HT-29 (cell line): Measurements from ENCODE around the gene FSTL4. TPM values are rescaled to one million over a fixed set of nuclear protein-coding genes. Genes with fewer than 3 reads are reported as not detected.

ENCODE experiments used
- DNase-seq: peaks from one replicate; pipeline ENCODE4 v3.0.0-alpha.2; 2015; ENCODE audit warnings: low spot score
- total RNA-seq: library from RNA; depleted of rRNA; stranded (reverse); fragments of >200 nt; shearing (Covaris generic); gene quantifications from 2 replicates; pipeline ENCODE4 v1.2.3, GENCODE V29; 2014

The FSTL4 gene
- total RNA-seq, 1 experiment from 2014 or later = 0.33 TPM

- DNase-seq = no peak
Measured at GRCh38 chr5:133269691-133270090, 342.6 kb downstream of the FSTL4 start.

GRCh38 chr5:133267601-133268000 is 344.7 kb downstream of the FSTL4 start:
- no peak for DNase-seq

GRCh38 chr5:133266966-133267365 is 345.4 kb downstream of the FSTL4 start:
- no peak for DNase-seq

- no peak for DNase-seq
Measured at GRCh38 chr5:133266527-133266878, 345.8 kb downstream of the FSTL4 start.

- DNase-seq = no peak
Measured at GRCh38 chr5:133265720-133266526, 346.4 kb downstream of the FSTL4 start.

GRCh38 chr5:133265257-133265656 is 347.1 kb downstream of the FSTL4 start:
- no peak for DNase-seq

- DNase-seq = no peak
Measured at GRCh38 chr5:133262690-133263089, 349.7 kb downstream of the FSTL4 start.

- no peak for DNase-seq
Measured at GRCh38 chr5:133261993-133262392, 350.3 kb downstream of the FSTL4 start.

- no peak for DNase-seq
Measured at GRCh38 chr5:133260715-133261114, 351.6 kb downstream of the FSTL4 start.

GRCh38 chr5:133259199-133259997 is 352.9 kb downstream of the FSTL4 start:
- DNase-seq = no peak

GRCh38 chr5:133257977-133258376 is 354.4 kb downstream of the FSTL4 start:
- no peak for DNase-seq

- DNase-seq = peak; percentile 52
Measured at GRCh38 chr5:133256276-133256675, 356.1 kb downstream of the FSTL4 start.

GRCh38 chr5:133254803-133255202 is 357.5 kb downstream of the FSTL4 start:
- no peak for DNase-seq

GRCh38 chr5:133253671-133254070 is 358.7 kb downstream of the FSTL4 start:
- DNase-seq = no peak

- DNase-seq = no peak
Measured at GRCh38 chr5:133253070-133253469, 359.3 kb downstream of the FSTL4 start.

GRCh38 chr5:133252133-133252480 is 360.2 kb downstream of the FSTL4 start:
- DNase-seq = no peak

- peak; percentile 67 for DNase-seq
Measured at GRCh38 chr5:133251296-133252132, 360.8 kb downstream of the FSTL4 start.

GRCh38 chr5:133250527-133250926 is 361.8 kb downstream of the FSTL4 start:
- DNase-seq = no peak

GRCh38 chr5:133249593-133249992 is 362.7 kb downstream of the FSTL4 start:
- DNase-seq = peak; percentile 40

- peak; percentile 61 for DNase-seq
Measured at GRCh38 chr5:133247881-133248624, 364.3 kb downstream of the FSTL4 start.

- no peak for DNase-seq
Measured at GRCh38 chr5:133247151-133247709, 365.1 kb downstream of the FSTL4 start.
